Measurements from ENCODE around the gene SETD3.

GRCh38 chr14:99466758-99467157 lies 13.9 kb downstream of the SETD3 start:
- no peak for TF ChIP-seq CTCF (IDR thresholded peaks at IDR 0.05; ENCODE audit: low read depth, low read length)
- no peak for TF ChIP-seq EZH2phosphoT487 (IDR thresholded peaks at IDR 0.05; ENCODE audit: low read depth)

Data from OCI-LY3 (cell line).